Measurements from ENCODE around the gene IFITM1. TPM values are rescaled to one million over a fixed set of nuclear protein-coding genes. Genes with fewer than 3 reads are reported as not detected.
"Not testable (repeated sequence)": the region's sequence is repeated elsewhere in the genome, so short reads cannot be mapped to it uniquely, and the experiment has no call there.

IFITM1 gene
- total and polyA plus RNA-seq, 4 donors = 12.6 to 113 (median 66.7) TPM

GRCh38 chr11:308740-309665, 4.8 kb upstream of the IFITM1 start:
- WGBS = 21% methylated on average over 24 of the region's 24 CpGs
- Histone ChIP-seq H3K9ac (ENCODE audit: low read depth in 1 of 2, low read length in 2 of 2) (peak overlapping the region; percentile 76 to 95), H3K27ac (ENCODE audit: low read depth in 1 of 2, low read length in 2 of 2) (peak overlapping the region; percentile 82 to 92), H3K4me1 (ENCODE audit: control insufficient read depth in 4 of 4, insufficient read depth in 4 of 4, low read length in 3 of 4) (peaks cover 5 to 34% (median 19%) of the 10 kb centered on the region in 4 donors), H3K4me3 (ENCODE audit: low read depth in 1 of 3, low read length in 3 of 3) (peak overlapping the region; percentile 54 to 92 (median 85))
- not testable (repeated sequence) for H3K9me3 ChIP-seq (ENCODE audit: control insufficient read depth in 4 of 4, low read length in 3 of 4); H3K27me3 ChIP-seq (ENCODE audit: control insufficient read depth in 4 of 4, insufficient read depth in 4 of 4, low read length in 3 of 4); H3K36me3 ChIP-seq (ENCODE audit: control insufficient read depth in 4 of 4, insufficient read depth in 3 of 4, low read depth in 1 of 4, low read length in 3 of 4); DNase-seq (ENCODE audit: low spot score)
- peak; percentile 21 to 24 for TF ChIP-seq HNF4A (conservative IDR thresholded peaks at IDR 0.05)
- peak; percentile 66 to 73 for TF ChIP-seq RXRA (IDR thresholded peaks at IDR 0.05)
- peak; percentile 31 for TF ChIP-seq TAF1 (conservative IDR thresholded peaks at IDR 0.05)
- peak; percentile 68 for TF ChIP-seq YY1 (IDR thresholded peaks at IDR 0.05)
- TF ChIP-seq SP1 (IDR thresholded peaks at IDR 0.05) = peak; percentile 36

GRCh38 chr11:309979-310572, 3.8 kb upstream of the IFITM1 start:
- peaks cover 4 to 37% (median 19%) of the 10 kb centered on the region in 4 donors for H3K4me1 ChIP-seq (ENCODE audit: control insufficient read depth in 4 of 4, insufficient read depth in 4 of 4, low read length in 3 of 4)
- H3K27ac ChIP-seq (ENCODE audit: low read depth in 1 of 2, low read length in 2 of 2) = peak overlapping the region; percentile 82 to 92
- not testable (repeated sequence) for H3K9me3 ChIP-seq (ENCODE audit: control insufficient read depth in 4 of 4, low read length in 3 of 4); H3K27me3 ChIP-seq (ENCODE audit: control insufficient read depth in 4 of 4, insufficient read depth in 4 of 4, low read length in 3 of 4); DNase-seq (ENCODE audit: low spot score); H3K36me3 ChIP-seq (ENCODE audit: control insufficient read depth in 4 of 4, insufficient read depth in 3 of 4, low read depth in 1 of 4, low read length in 3 of 4)
- peak overlapping the region; percentile 76 to 95 for H3K9ac ChIP-seq (ENCODE audit: low read depth in 1 of 2, low read length in 2 of 2)
- H3K4me3 ChIP-seq (ENCODE audit: low read depth in 1 of 3, low read length in 3 of 3) = peak overlapping the region; percentile 54 to 92 (median 85)
- WGBS = 8% methylated on average over 5 of the region's 18 CpGs

GRCh38 chr11:311013-311748, 2.7 kb upstream of the IFITM1 start:
- H3K27ac ChIP-seq (ENCODE audit: low read depth in 1 of 2, low read length in 2 of 2) = peak overlapping the region; percentile 81 to 92
- not testable (repeated sequence) for DNase-seq (ENCODE audit: low spot score)
- WGBS = 4% methylated on average over 9 of the region's 71 CpGs

DNA sequence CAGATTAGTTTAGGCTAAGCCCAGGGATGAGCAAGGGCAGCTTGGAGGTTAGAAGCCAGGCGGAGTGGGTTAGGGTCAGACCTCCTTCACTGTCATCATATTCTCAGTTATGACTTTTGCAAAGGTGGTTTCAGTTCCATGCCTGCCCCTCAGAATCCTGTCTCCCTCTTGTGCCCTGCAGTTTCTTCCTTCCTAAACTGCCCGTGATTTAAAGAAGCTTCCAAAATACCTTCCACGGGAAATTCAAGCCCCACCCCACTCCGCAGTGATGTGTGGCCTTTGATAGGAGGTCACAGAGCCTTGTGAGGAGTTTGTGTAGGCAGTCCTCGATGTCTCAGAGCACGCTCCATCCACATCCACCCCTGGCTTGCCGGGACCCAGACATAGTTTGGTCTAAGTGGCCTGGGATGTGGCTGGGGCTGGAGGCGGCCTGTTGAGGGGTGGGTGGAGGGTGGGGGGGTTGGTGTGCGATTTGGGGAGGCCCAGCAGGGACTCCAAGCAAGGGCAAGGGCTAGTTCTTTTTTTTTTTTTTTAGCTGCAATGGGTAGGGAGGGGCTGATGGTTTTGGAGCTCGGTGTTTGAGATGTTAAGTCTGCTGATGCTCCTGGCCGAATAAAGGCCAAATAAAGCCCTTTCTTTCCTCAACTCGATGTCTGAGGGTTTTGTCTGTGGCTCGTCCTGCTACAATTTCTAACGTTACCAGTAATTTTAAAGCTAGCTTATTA, 1.6 kb upstream of the IFITM1 start:
- 69% methylated on average over 14 of the region's 14 CpGs for WGBS
- Histone ChIP-seq H3K27me3 (ENCODE audit: control insufficient read depth in 4 of 4, insufficient read depth in 4 of 4, low read length in 3 of 4) (no peaks in the 10 kb centered on the region), H3K4me3 (ENCODE audit: low read depth in 1 of 3, low read length in 3 of 3) (peak overlapping the region in 2 of 3 donors; percentile 5 to 61), H3K36me3 (ENCODE audit: control insufficient read depth in 4 of 4, insufficient read depth in 3 of 4, low read depth in 1 of 4, low read length in 3 of 4) (no peaks in the 10 kb centered on the region), H3K9ac (ENCODE audit: low read depth in 1 of 2, low read length in 2 of 2) (peak overlapping the region; percentile 45 to 91), H3K9me3 (ENCODE audit: control insufficient read depth in 4 of 4, low read length in 3 of 4) (no peaks in the 10 kb centered on the region), H3K4me1 (ENCODE audit: control insufficient read depth in 4 of 4, insufficient read depth in 4 of 4, low read length in 3 of 4) (peaks cover 3 to 45% (median 19%) of the 10 kb centered on the region in 4 donors), H3K27ac (ENCODE audit: low read depth in 1 of 2, low read length in 2 of 2) (peak overlapping the region; percentile 81 to 92)
- no peak for DNase-seq (ENCODE audit: low spot score)
- TF ChIP-seq GABPA (IDR thresholded peaks at IDR 0.05 in 1 of 2, conservative IDR thresholded peaks at IDR 0.05 in 1 of 2) = no peak
- no peak for TF ChIP-seq FOXA1 (IDR thresholded peaks at IDR 0.05)
- TF ChIP-seq HNF4G (IDR thresholded peaks at IDR 0.05) = no peak
- no peak for TF ChIP-seq FOXA2 (IDR thresholded peaks at IDR 0.05)
- TF ChIP-seq REST (IDR thresholded peaks at IDR 0.05) = no peak
- TF ChIP-seq SP1 (IDR thresholded peaks at IDR 0.05) = peak; percentile 0
- TF ChIP-seq TAF1 (conservative IDR thresholded peaks at IDR 0.05) = no peak
- no peak for TF ChIP-seq MAX (IDR thresholded peaks at IDR 0.05)
- TF ChIP-seq ZBTB33 (IDR thresholded peaks at IDR 0.05) = no peak
- TF ChIP-seq JUND (IDR thresholded peaks at IDR 0.05) = no peak
- TF ChIP-seq NR2F2 (IDR thresholded peaks at IDR 0.05) = no peak

More at GRCh38 chr11:311013-311748, 2.7 kb upstream of the IFITM1 start:
- not testable (repeated sequence) for H3K4me3 ChIP-seq (ENCODE audit: low read depth in 1 of 3, low read length in 3 of 3); H3K27me3 ChIP-seq (ENCODE audit: control insufficient read depth in 4 of 4, insufficient read depth in 4 of 4, low read length in 3 of 4); H3K36me3 ChIP-seq (ENCODE audit: control insufficient read depth in 4 of 4, insufficient read depth in 3 of 4, low read depth in 1 of 4, low read length in 3 of 4); H3K9me3 ChIP-seq (ENCODE audit: control insufficient read depth in 4 of 4, low read length in 3 of 4)
- Histone ChIP-seq H3K4me1 (ENCODE audit: control insufficient read depth in 4 of 4, insufficient read depth in 4 of 4, low read length in 3 of 4) (peaks cover 3 to 45% (median 21%) of the 10 kb centered on the region in 4 donors), H3K9ac (ENCODE audit: low read depth in 1 of 2, low read length in 2 of 2) (peak overlapping the region in 1 of 2 donors; percentile 91)
